Thymus (tissue), 11 donors: ENCODE results near the gene LGR5. TPM values are rescaled to one million over a fixed set of nuclear protein-coding genes. Genes with fewer than 3 reads are reported as not detected.
"Not testable (repeated sequence)": the region's sequence is repeated elsewhere in the genome, so short reads cannot be mapped to it uniquely, and the experiment has no call there.

Source experiments
- DNase-seq, 9 donors: peaks; one replicate each; pipeline ENCODE4 v3.0.0-alpha.2; 2013; ENCODE audit warnings: low spot score in 9 of 9, low read depth in 6 of 9, missing footprints in 1 of 9
- H3K27ac ChIP-seq, 2 donors: one replicate each; pipeline ENCODE4 v1.5.1; 2013; ENCODE audit warnings: control low read depth in 1 of 2, low read depth in 1 of 2, low read length in 1 of 2, mild to moderate bottlenecking in 1 of 2, moderate library complexity in 1 of 2
- H3K27me3 ChIP-seq, 2 donors: one replicate each; pipeline ENCODE4 v1.5.1; 2013; ENCODE audit warnings: low read length in 1 of 2; ENCODE audit not compliant: control insufficient read depth in 2 of 2, insufficient read depth in 1 of 2
- H3K36me3 ChIP-seq, 2 donors: one replicate each; pipeline ENCODE4 v1.5.1; 2013; ENCODE audit warnings: low read length in 1 of 2, mild to moderate bottlenecking in 1 of 2, moderate library complexity in 1 of 2; ENCODE audit not compliant: control insufficient read depth in 2 of 2, insufficient read depth in 2 of 2
- H3K4me1 ChIP-seq, 2 donors: one replicate each; pipeline ENCODE4 v1.5.1; 2013; ENCODE audit warnings: low read length in 2 of 2; ENCODE audit not compliant: control insufficient read depth in 2 of 2, insufficient read depth in 2 of 2
- H3K4me3 ChIP-seq, 2 donors: one replicate each; pipeline ENCODE4 v1.5.1; 2013; ENCODE audit warnings: low read length in 2 of 2, control low read depth in 1 of 2, mild to moderate bottlenecking in 1 of 2
- H3K9me3 ChIP-seq, 2 donors: one replicate each; pipeline ENCODE4 v1.5.1; 2013; ENCODE audit warnings: low read length in 1 of 2, mild to moderate bottlenecking in 1 of 2; ENCODE audit not compliant: control insufficient read depth in 2 of 2, insufficient read depth in 1 of 2
- WGBS: extraction: QIAGEN DNeasy Blood & Tissue Kit; methylation state at CpG from one replicate; pipeline ENCODE4 v1.1.7; 2013; 5-methylcytosine and 5-hydroxymethylcytosine counted together
- polyA plus RNA-seq: library from polyadenylated mRNA; stranded (reverse); fragments of 200-250 nt; gene quantifications from one replicate; pipeline ENCODE4 v1.2.3, GENCODE V29; 2013
- total RNA-seq: library from RNA; stranded (reverse); fragments of 120-200 nt; gene quantifications from one replicate; pipeline ENCODE4 v1.2.4, GENCODE V29; 2013
- donor health status: healthy.

Gene LGR5
- total and polyA plus RNA-seq, 2 donors, result 0.27 to 0.42 TPM

DNA sequence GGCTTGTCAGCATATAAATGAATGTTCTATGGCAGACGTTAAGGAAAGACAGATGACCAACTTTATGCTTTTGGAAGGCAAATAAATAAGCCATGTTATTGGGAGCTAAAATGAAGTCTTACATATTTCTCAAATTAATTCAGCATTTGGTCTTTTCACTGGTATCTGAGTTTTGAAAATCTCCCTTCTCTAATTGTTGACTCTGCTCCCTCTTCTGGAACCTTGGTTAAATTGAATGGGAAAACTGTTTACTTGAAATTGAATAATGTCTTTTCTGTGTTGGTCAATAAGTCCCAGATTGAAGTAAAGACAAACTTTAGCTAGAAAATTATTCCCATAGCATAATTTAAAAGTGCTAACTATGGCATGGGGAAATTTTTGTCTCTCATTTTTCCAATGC, 38.7 kb downstream of the LGR5 start:
- 93% methylated on average over 1 of the region's 1 CpG for WGBS
- Histone ChIP-seq H3K9me3 (no peaks in the 10 kb centered on the region), H3K27me3 (no peaks in the 10 kb centered on the region), H3K27ac (no peak overlapping the region), H3K4me1 (no peaks in the 10 kb centered on the region), H3K36me3 (no peaks in the 10 kb centered on the region), H3K4me3 (no peak overlapping the region)
- DNase-seq, result no peak

DNA sequence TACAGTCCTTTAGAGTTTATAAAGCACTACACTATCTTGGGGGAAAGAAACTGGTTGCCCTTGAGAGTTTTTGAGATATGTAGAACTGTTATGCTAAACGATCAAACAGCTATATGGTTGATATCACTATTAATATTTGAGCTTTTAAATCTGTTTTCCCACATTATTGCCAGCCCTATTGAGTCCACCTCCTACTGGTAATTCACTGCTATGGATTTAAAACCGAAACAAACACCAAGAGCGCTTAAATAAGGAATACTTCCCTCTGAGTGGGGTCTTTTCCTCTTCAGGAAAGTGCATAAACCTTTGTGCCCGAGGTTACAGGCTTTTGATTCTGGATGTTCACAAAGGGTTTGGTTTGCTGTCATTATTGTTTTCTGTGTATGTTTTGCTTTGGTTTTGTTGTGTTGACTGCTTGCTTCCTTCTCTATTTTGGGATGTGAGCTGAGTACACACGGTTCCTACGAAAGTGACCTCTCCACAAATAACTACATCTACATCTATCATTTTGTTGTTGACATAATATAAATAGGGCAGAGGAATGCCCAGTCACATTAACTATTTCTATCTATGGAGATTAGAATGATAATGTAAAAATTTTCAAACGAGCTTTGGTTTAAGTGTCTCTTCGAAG, 44.8 kb downstream of the LGR5 start:
- no peaks in the 10 kb centered on the region for H3K36me3 ChIP-seq
- no peaks in the 10 kb centered on the region for H3K27me3 ChIP-seq
- DNase-seq, result no peak
- no peaks in the 10 kb centered on the region for H3K4me1 ChIP-seq
- no peak overlapping the region for H3K27ac ChIP-seq
- H3K9me3 ChIP-seq, result no peaks in the 10 kb centered on the region
- H3K4me3 ChIP-seq, result no peak overlapping the region
- WGBS, result 89% methylated on average over 8 of the region's 8 CpGs

GRCh38 chr12:71490844-71491243, 51.2 kb downstream of the LGR5 start:
- not testable (repeated sequence) for H3K27me3 ChIP-seq, H3K4me3 ChIP-seq, DNase-seq, H3K27ac ChIP-seq, H3K9me3 ChIP-seq, H3K4me1 ChIP-seq, H3K36me3 ChIP-seq
- over 99% methylated on average over 2 of the region's 2 CpGs for WGBS

DNA sequence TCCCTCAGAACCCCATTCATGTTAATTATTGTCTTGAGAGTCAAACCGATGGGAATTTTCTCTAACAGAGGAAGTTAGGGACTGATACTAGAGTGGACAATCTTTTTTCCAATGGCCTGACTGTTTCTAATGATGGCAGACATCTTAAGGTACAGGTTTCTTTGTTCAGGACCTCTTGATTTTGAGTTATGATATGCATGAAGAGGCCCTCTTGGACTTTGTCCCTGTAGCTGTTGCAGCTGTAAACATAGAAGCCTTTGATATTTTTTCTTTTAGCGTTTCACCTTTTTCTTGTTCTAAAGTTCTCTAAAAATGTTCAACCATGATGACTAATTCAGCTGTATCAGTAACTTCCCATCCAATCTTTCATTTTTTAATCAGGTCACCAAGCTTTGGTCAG, 53.0 kb downstream of the LGR5 start:
- Histone ChIP-seq H3K4me1 (no peaks in the 10 kb centered on the region), H3K4me3 (no peak overlapping the region), H3K27ac (no peak overlapping the region), H3K27me3 (no peaks in the 10 kb centered on the region), H3K36me3 (no peaks in the 10 kb centered on the region), H3K9me3 (peaks cover 0 to 4% of the 10 kb centered on the region in 2 donors)
- no peak for DNase-seq
- WGBS, result 98% methylated on average over 2 of the region's 2 CpGs

- no peak for DNase-seq
- Histone ChIP-seq H3K27me3 (no peaks in the 10 kb centered on the region), H3K4me1 (peaks cover 0 to 4% of the 10 kb centered on the region in 2 donors), H3K9me3 (peaks cover 0 to 3% of the 10 kb centered on the region in 2 donors), H3K36me3 (no peaks in the 10 kb centered on the region), H3K4me3 (no peak overlapping the region), H3K27ac (no peak overlapping the region)
- over 99% methylated on average over 4 of the region's 4 CpGs for WGBS
These were observed 60.2 kb downstream of the LGR5 start for GRCh38 chr12:71499834-71500233.

DNA sequence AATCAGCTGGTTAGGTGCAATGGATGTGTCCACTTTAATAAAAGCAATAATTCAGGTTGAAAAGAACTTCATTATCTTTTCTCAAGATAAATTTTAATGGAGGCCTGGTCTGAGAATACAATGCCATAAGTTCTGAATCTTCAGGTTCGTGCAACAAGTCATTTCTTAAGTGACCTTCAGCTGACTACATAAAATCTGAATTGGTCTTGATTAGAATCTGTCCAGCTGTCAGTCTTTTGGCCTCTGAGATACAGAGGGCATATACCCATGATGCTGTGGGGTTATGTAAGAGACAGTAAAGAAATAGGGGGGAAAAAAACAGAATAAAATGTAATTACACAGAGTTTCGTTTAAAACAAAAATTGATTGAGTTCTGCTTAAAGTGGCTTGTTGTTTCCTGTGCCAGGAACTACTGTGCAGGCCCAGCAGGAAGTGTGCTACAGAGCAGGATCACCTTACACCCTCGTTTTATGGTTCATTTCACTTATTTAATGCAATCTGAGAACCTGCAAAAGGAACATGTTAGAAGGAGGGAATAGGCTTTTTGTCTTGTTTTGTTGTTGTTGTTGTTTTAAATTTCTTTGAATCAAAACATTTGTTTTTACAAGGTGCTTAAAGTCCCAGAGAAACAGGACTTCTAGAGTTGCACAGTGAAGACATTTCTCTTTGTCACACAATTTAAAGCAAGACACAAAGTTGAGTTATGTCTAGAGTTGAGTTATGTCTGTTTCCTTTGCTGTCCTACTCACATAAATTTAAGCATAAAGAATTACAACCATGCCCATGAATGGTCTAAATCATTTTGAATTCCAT, 64.2 kb downstream of the LGR5 start:
- no peaks in the 10 kb centered on the region for H3K9me3 ChIP-seq
- WGBS, result 17% methylated on average over 3 of the region's 3 CpGs
- peaks cover 0 to 4% of the 10 kb centered on the region in 2 donors for H3K4me1 ChIP-seq
- no peaks in the 10 kb centered on the region for H3K36me3 ChIP-seq
- no peaks in the 10 kb centered on the region for H3K27me3 ChIP-seq
- H3K4me3 ChIP-seq, result no peak overlapping the region
- peak in 5 of 9 donors; percentile 2 to 38 (median 4) for DNase-seq
- H3K27ac ChIP-seq, result peak overlapping the region; percentile 19 to 36

DNA sequence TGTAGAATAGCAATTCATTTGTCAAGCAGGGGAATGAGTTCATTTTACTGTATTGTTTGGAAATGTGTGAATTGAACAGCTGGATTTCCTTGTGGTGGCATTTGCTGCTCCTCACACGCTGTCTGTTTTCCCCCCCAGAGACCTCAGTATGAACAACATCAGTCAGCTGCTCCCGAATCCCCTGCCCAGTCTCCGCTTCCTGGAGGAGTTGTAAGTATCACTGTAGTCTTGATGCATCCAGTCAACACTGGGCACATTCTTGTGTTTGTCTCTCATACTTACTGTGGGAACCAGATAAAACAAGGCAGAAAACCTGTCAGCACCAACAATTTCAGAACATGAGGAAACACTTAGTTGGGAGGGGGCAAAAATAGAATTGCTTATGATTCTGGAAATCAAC, 64.9 kb downstream of the LGR5 start:
- no peaks in the 10 kb centered on the region for H3K27me3 ChIP-seq
- peaks cover 0 to 4% of the 10 kb centered on the region in 2 donors for H3K4me1 ChIP-seq
- no peaks in the 10 kb centered on the region for H3K9me3 ChIP-seq
- H3K4me3 ChIP-seq, result no peak overlapping the region
- no peak overlapping the region for H3K27ac ChIP-seq
- no peak for DNase-seq
- WGBS, result 71% methylated on average over 3 of the region's 3 CpGs
- H3K36me3 ChIP-seq, result no peaks in the 10 kb centered on the region

DNA sequence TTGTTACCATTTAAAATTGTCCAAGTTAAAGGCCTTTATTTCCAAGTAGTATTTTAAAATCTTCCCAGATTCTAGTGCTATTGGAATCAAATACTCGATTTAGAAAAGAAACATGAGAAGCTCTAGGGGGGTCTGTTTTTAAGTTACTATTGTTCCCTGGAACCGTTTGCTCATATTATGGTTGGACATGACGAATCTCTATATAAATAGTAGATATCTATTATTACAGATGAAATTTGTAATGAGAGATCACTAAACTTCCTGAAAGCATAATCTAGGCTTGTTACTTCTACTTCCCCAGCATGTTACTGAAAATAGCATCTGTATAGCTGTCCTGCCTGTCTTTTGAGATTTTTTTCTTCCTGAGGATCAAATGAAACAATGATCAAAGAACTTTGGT, 70.1 kb downstream of the LGR5 start:
- Histone ChIP-seq H3K4me3 (no peak overlapping the region), H3K4me1 (no peaks in the 10 kb centered on the region), H3K36me3 (no peaks in the 10 kb centered on the region), H3K9me3 (no peaks in the 10 kb centered on the region), H3K27me3 (no peaks in the 10 kb centered on the region), H3K27ac (no peak overlapping the region)
- no peak for DNase-seq
- WGBS, result 87% methylated on average over 3 of the region's 3 CpGs

GRCh38 chr12:71517145-71517846, 77.7 kb downstream of the LGR5 start:
- Histone ChIP-seq H3K4me1 (no peaks in the 10 kb centered on the region), H3K4me3 (no peak overlapping the region), H3K27me3 (no peaks in the 10 kb centered on the region), H3K36me3 (no peaks in the 10 kb centered on the region), H3K27ac (no peak overlapping the region), H3K9me3 (no peaks in the 10 kb centered on the region)
- no peak for DNase-seq
- 95% methylated on average over 2 of the region's 2 CpGs for WGBS
